ENCODE data around the gene RPS19. TPM values are rescaled to one million over a fixed set of nuclear protein-coding genes. Genes with fewer than 3 reads are reported as not detected.

Gene RPS19
- total and polyA plus RNA-seq, 8 donors: 939 to 2,267 (median 1,289) TPM

GRCh38 chr19:41903193-41903953 is 43.3 kb downstream of the RPS19 start:
- H3K27ac ChIP-seq: no peak overlapping the region
- FAIRE-seq (no peak), ATAC-seq (no peak), DNase-seq (no peak)
- H3K4me1 ChIP-seq: peaks cover 5 to 7% (median 6%) of the 10 kb centered on the region in 3 donors
- H3K36me3 ChIP-seq: peaks cover 0 to 48% (median 32%) of the 10 kb centered on the region in 3 donors
- H3K9me3 ChIP-seq: no peaks in the 10 kb centered on the region
- H3K27me3 ChIP-seq: no peaks in the 10 kb centered on the region
- intact Hi-C loops (cut with DNase I): no loop called here
- TF ChIP-seq, protein P1, sequence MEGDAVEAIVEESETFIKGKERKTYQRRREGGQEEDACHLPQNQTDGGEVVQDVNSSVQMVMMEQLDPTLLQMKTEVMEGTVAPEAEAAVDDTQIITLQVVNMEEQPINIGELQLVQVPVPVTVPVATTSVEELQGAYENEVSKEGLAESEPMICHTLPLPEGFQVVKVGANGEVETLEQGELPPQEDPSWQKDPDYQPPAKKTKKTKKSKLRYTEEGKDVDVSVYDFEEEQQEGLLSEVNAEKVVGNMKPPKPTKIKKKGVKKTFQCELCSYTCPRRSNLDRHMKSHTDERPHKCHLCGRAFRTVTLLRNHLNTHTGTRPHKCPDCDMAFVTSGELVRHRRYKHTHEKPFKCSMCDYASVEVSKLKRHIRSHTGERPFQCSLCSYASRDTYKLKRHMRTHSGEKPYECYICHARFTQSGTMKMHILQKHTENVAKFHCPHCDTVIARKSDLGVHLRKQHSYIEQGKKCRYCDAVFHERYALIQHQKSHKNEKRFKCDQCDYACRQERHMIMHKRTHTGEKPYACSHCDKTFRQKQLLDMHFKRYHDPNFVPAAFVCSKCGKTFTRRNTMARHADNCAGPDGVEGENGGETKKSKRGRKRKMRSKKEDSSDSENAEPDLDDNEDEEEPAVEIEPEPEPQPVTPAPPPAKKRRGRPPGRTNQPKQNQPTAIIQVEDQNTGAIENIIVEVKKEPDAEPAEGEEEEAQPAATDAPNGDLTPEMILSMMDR (IDR thresholded peaks at IDR 0.05): no peak
- WGBS, 2 donors: 89 to 90% methylated on average over 19 of the region's 19 CpGs
- no peak overlapping the region for H3K4me3 ChIP-seq

DNA sequence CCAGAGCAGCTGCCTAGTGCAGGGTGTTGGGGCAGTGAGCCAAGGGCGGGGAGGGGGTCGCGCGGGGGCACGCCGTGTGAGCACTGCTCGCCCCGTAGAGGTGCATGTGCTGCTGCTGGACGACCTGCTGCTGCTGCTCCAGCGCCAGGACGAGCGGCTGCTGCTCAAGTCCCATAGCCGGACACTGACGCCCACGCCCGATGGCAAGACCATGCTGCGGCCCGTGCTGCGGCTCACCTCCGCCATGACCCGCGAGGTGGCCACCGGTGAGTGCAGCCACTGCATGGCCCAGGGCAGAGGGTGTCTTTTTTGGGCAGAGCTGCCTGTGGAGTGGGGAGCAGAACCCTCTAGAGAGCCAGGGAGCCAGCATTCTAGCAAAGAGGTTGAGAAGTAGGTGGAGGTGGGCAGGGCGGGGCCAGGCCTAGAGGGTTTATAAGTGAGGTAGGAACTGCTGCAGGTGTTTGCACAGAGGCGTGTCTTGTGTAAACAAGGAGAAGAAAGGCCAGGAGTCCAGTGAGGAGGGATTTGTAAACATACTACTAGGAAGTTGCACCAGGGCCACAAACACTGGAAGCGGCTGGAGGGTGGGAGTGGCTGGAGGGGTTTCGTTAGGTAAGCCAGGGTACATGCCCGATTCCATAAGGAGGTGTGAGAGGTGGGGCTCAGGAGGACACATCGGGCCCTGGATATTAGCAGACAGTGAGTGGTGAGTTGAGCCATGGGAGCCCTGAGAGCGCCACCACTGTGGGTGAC is 44.2 kb downstream of the RPS19 start:
- peak in 4 of 6 donors; percentile 55 to 83 (median 70) for DNase-seq
- intact Hi-C loops (cut with DNase I): no loop called here
- Histone ChIP-seq H3K36me3 (peaks cover 0 to 43% (median 25%) of the 10 kb centered on the region in 3 donors), H3K27me3 (no peaks in the 10 kb centered on the region), H3K9me3 (no peaks in the 10 kb centered on the region), H3K4me3 (no peak overlapping the region), H3K4me1 (peaks cover 5 to 7% (median 6%) of the 10 kb centered on the region in 3 donors), H3K27ac (no peak overlapping the region)
- ATAC-seq: peak; percentile 76 to 97 (median 90)
- 55 to 60% methylated on average over 30 of the region's 30 CpGs for WGBS, 2 donors
- FAIRE-seq: no peak
- TF ChIP-seq, protein P1 (IDR thresholded peaks at IDR 0.05): no peak

DNA sequence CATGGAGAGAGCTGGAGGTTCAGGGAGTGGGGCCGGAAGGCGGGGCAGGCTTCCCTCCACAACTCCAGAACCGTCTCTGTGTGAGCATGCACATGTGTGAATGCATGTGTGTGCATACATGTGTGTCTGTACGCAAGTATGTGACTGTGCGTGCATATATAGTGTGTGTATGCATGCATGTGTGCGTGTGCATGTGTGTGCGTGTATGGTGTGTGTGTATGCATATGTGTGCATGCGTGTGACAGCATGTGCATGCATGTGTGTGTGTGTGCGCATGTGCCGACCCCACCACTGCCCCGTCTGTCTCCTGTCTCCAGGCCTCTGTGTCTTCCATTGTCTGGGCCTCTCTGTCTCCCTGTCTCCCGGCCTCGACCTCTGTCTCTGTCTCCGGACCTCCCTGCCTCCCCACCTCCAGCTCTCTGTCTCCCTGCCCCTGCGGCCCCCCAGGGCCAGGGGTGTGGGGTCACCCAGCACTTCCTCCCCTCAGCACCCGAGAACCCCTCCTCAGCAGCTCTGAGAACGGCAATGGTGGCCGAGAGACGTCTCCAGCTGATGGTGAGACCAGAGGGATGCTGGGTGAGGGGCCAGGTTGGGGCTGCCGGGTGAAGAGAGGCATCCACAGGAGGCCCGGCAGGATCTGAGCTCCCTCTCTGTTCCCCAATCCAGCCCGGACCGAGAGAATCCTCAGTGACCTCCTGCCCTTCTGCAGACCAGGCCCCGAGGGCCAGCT is 45.4 kb downstream of the RPS19 start:
- peaks cover 0 to 35% (median 22%) of the 10 kb centered on the region in 3 donors for H3K36me3 ChIP-seq
- TF ChIP-seq, protein P1 (IDR thresholded peaks at IDR 0.05): no peak
- H3K27ac ChIP-seq: no peak overlapping the region
- 90 to 93% methylated on average over 24 of the region's 24 CpGs for WGBS, 2 donors
- FAIRE-seq: no peak
- no peak for ATAC-seq
- no peak overlapping the region for H3K4me3 ChIP-seq
- DNase-seq: peak in 1 of 6 donors; percentile 61
- no peaks in the 10 kb centered on the region for H3K9me3 ChIP-seq
- H3K27me3 ChIP-seq: no peaks in the 10 kb centered on the region
- H3K4me1 ChIP-seq: peaks cover 5 to 7% (median 6%) of the 10 kb centered on the region in 3 donors
- intact Hi-C loops (cut with DNase I): no loop called here

- Histone ChIP-seq H3K9me3 (no peaks in the 10 kb centered on the region), H3K36me3 (peaks cover 0 to 28% (median 22%) of the 10 kb centered on the region in 3 donors), H3K4me3 (no peak overlapping the region), H3K27me3 (no peaks in the 10 kb centered on the region), H3K27ac (no peak overlapping the region), H3K4me1 (peaks cover 5 to 7% (median 6%) of the 10 kb centered on the region in 3 donors)
- ATAC-seq (no peak), DNase-seq (no peak), FAIRE-seq (no peak)
- WGBS, 2 donors: 80 to 82% methylated on average over 8 to 9 of the region's 9 CpGs
- TF ChIP-seq, protein P1 (IDR thresholded peaks at IDR 0.05): no peak
- intact Hi-C loops (cut with DNase I): no loop called here
These were observed 46.2 kb downstream of the RPS19 start for GRCh38 chr19:41906271-41906670.
